ENCODE data around the gene MRLN.
"Not testable (repeated sequence)": the region's sequence is repeated elsewhere in the genome, so short reads cannot be mapped to it uniquely, and the experiment has no call there.

Gene MRLN

GRCh38 chr10:59753267-59753666 is at the start of gene MRLN:
Gene MRLN, minus strand, starts transcription at chr10:59753455.
- DNase-seq (ENCODE audit: low read depth in 2 of 2) = no peak

- DNase-seq (ENCODE audit: low read depth in 2 of 2) = no peak
These were observed 47.9 kb upstream of the MRLN start for GRCh38 chr10:59801171-59801570.

- no peak for DNase-seq (ENCODE audit: low read depth in 2 of 2)
These were observed 46.2 kb upstream of the MRLN start for GRCh38 chr10:59799421-59799820.

GRCh38 chr10:59793919-59794318 is 40.7 kb upstream of the MRLN start:
- DNase-seq (ENCODE audit: low read depth in 2 of 2) = no peak

- no peak for DNase-seq (ENCODE audit: low read depth in 2 of 2)
These were observed 39.6 kb upstream of the MRLN start for GRCh38 chr10:59792812-59793211.

DNA sequence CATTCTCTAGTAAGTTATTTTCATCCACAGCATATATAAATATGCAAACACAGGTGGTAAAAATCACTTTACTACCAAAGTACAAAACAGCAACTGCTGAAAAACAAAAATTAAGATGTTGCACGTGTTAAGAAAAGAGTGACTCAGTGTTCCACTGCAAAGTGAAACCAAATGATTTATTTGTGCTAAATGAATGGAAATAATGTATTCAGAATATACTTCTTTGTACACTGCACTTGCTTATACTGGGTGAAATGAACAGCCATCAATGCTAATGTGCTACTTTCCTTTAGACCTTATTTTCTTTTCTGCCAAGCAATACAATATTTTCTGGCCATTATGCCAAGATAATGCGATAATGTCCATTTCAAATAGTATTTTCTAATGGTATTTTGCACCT is 38.3 kb upstream of the MRLN start:
- no peak for DNase-seq (ENCODE audit: low read depth in 2 of 2)

DNA sequence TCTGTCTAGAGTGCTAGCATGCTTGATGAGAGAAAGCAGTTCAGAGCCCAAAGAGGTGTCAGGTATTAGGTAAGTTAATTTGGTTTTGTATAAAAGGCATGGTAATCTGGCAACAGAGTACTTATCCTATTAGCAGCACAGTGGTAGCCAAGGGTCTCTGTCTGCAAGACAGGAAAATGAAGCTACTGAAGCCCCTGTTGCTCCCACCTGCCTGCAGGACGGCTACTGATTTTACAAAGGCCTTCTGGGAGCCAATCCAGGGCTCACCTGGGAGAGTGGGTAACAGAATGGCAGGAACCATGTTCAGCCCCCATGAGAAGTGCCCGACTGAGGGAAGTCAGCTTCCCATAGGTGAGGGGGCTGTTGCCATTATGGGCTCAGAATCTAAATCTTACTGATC is 36.8 kb upstream of the MRLN start:
- DNase-seq (ENCODE audit: low read depth in 2 of 2) = not testable (repeated sequence)

- DNase-seq (ENCODE audit: low read depth in 2 of 2) = not testable (repeated sequence)
These were observed 35.7 kb upstream of the MRLN start for GRCh38 chr10:59788914-59789313.

DNA sequence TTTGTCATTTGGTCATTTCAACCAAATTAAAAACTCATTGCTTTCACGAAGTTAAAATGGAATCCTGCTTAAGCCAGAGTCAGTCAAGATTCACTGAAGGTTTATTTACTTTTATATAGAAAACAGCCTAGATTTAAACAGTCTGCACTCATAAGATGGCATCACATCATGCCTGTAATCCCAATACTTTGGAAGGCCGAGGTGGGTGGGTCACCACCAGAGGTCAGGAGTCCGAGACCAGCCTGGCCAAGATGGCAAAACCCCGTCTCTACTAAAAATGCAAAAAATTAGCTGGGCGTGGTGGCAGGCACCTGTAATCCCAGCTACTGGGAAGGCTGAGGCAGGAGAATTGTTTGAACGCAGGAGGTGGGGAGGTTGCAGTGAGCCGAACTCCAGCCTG is 33.8 kb upstream of the MRLN start:
- not testable (repeated sequence) for DNase-seq (ENCODE audit: low read depth in 2 of 2)

DNA sequence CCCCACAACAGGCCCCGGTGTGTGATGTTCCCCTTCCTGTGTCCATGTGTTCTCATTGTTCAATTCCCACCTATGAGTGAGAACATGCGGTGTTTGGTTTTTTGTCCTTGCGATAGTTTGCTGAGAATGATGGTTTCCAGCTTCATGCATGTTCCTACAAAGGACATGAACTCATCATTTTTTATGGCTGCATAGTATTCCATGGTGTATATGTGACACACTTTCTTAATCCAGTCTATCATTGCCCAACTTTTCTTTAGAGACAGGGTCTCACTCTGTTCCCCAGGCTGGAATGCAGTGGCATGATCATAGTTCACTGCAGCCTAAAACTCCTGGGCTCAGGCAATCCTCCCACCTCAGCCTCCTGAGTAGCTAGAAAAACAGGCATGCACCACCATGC is 32.2 kb upstream of the MRLN start:
- not testable (repeated sequence) for DNase-seq (ENCODE audit: low read depth in 2 of 2)

GRCh38 chr10:59781511-59781910 is 28.3 kb upstream of the MRLN start:
- DNase-seq (ENCODE audit: low read depth in 2 of 2) = no peak

- no peak for DNase-seq (ENCODE audit: low read depth in 2 of 2)
These were observed 26.7 kb upstream of the MRLN start for GRCh38 chr10:59779756-59780533.

DNA sequence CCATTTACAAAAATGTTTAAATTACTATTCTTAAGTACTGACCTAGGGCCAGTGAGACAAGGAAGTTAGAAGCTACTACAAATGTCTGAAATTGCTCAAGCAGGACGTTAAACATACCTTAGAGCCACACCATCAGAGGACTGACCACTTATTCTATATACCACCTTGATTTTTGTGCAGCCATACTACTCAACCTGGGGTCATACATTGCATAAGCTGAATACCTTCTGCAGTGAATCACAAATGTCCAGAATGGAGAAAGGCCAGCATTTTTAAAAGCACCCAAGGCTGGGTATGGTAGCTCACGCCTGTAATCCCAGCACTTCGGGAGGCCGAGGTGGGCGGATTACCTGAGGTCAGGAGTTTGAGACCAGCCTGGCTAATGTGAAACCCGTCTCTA is 21.2 kb upstream of the MRLN start:
- DNase-seq (ENCODE audit: low read depth in 2 of 2) = no peak

GRCh38 chr10:59773088-59773487 is 19.8 kb upstream of the MRLN start:
- DNase-seq (ENCODE audit: low read depth in 2 of 2) = no peak

DNA sequence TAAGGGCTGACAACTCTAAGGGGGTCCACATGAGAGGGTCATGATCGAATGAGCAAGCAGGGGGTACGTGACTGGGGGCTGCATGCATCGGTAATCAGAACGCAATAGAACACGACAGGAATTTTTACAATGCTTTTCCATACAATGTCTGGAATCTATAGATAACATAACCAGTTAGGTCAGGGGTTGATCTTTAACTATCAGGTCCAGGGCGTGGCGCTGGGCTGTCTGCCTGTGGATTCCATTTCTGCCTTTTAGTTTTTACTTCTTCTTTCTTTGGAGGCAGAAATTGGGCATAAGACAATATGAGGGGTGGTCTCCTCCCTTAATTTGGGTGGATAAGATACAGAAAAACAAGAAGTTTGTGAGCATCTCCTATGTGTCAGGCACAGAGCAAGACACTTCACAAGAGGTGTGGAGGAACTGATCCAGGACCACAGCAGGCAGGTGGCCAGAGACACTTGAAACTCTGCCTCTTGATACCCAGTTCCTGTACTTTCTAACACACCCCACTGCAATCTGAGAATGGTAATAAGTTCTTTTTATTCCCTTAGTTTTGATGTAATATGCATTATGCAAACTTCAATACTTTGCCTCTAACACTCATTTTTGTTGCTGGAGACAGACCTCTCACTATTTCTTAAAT is 18.0 kb upstream of the MRLN start:
- no peak for DNase-seq (ENCODE audit: low read depth in 2 of 2)

- no peak for DNase-seq (ENCODE audit: low read depth in 2 of 2)
These were observed 17.4 kb upstream of the MRLN start for GRCh38 chr10:59770689-59771088.

- DNase-seq (ENCODE audit: low read depth in 2 of 2) = no peak
These were observed 9.2 kb upstream of the MRLN start for GRCh38 chr10:59762505-59762904.

- no peak for DNase-seq (ENCODE audit: low read depth in 2 of 2)
These were observed 4.7 kb upstream of the MRLN start for GRCh38 chr10:59757966-59758365.

DNA sequence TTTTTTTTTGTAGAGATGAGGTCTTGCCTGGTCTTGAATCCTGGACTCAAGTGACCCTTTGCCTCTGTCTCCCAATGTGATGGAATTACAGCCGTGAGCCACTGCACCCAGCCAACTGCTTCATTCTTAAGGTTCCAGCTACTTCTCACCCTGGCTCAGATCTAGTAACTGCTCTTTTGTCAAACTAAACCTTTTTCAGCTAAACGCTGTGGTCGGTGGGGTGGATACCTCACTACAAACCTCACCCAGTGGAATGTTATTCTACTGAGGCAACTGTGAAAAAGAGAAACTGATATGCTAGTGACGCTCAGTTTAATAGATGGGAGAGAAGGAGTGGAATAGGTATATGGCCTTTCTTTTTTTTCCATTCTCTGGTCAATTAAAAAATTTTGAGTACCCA is 1.7 kb upstream of the MRLN start:
- DNase-seq (ENCODE audit: low read depth in 2 of 2) = no peak

GRCh38 chr10:59752278-59752940 is 846 bp downstream of the MRLN start:
- no peak for DNase-seq (ENCODE audit: low read depth in 2 of 2)

DNA sequence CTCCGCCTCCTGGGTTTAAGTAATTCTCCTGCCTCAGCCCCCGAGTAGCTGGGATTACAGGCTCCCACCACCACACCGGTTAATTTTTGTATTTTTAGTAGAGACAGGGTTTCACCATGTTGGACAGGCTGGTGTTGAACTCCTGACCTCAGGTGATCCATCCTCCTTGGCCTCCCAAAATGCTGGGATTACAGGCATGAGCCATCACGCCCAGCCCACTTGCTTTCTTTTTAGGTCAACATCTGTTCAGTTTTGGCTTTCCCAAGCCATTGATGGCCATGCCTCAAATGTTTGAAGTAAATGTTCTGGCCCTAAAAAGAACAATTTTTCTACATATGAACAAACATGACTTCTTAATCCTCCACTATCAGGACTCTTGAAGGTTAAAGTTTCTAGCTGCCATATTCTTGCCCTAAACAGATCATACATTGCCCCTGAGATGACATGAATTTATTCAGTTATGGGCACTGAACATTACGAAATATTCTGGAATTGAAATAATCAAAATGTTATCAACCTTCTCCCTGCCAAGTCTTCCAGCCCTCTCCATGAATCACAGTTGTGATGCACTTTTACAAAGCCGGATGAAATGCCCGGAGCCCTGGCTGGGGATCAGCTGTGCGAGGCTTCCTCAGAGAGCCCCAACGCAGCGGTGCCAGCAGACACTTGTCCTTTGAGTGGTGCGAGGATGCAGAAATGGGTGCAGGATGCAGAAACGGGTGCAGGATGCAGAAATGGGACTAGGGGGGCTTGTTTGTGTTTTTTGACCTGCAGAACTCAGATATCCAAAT is 2.9 kb downstream of the MRLN start:
- DNase-seq (ENCODE audit: low read depth in 2 of 2) = no peak

- no peak for DNase-seq (ENCODE audit: low read depth in 2 of 2)
These were observed 4.4 kb downstream of the MRLN start for GRCh38 chr10:59748834-59749233.
